HT1080 (cell line): ENCODE data around the gene TUBGCP4. TPM values are rescaled to one million over a fixed set of nuclear protein-coding genes. Genes with fewer than 3 reads are reported as not detected.

ENCODE experiments used
- DNase-seq: peaks from one replicate; pipeline ENCODE4 v3.0.0-alpha.2; 2015; ENCODE audit warnings: low read depth
- total RNA-seq: library from RNA; depleted of rRNA; stranded (reverse); fragments of >200 nt; shearing (Covaris generic); gene quantifications from 2 replicates; pipeline ENCODE4 v1.2.3, GENCODE V29; 2014

Gene TUBGCP4
- total RNA-seq, 1 experiment from 2014 or later, result 23.4 TPM

DNA sequence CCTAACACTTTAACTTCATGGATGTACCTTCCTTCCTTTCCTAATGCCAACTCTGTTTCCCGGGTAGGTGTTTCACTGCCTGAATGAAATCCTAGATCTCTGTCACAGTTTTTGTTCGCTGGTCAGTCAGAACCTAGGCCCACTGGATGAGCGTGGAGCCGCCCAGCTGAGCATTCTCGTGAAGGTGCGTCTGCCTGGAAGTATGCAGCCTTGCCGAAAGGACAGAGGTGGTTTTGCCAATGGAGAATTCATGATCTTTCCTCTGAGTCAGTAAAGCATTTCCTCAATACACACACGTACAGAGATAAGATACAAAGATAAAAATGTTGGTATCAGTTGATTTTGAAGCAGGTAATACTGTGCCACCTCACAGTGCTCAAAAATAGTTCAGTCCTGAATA, 32.7 kb downstream of the TUBGCP4 start:
- DNase-seq, result no peak

- no peak for DNase-seq
Observed at GRCh38 chr15:43404130-43404529, 33.2 kb downstream of the TUBGCP4 start.

DNA sequence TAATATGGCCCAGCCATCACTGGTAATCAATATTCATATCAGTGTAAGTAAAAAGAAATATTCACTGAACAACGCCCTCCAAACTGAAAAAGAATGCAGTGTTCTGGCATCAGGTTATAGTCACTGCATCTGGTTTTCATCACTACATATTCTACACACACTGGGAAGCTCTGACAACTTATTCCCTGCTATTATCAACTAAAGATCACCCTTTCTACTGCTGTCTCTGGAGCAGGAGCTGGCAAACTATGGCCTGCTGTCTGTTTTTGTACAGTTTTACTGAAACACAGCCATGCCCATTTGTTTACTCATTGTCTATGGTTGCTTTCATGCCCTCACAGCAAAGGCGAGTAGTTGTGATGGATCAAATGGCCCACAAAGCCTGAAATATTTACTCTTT, 35.3 kb downstream of the TUBGCP4 start:
- DNase-seq, result no peak

DNA sequence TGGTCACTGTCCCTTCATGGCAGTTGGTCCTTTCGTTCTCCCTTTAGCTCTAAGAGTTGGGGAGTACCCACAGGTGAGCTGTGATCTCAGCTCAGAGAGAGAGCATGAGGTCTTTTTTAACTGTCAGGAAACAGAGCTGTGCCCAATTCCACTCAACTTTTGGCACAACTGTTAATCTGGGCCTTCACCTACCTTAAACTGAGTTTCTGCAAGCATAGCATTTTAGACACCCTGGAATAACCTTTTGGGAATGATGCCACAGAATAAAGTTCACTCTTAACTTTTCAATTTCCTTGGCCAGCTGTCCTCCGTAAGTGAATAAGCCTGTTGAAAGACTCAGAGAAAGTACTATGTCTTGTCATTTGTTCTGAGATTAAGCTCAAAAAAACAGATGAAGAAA, 35.9 kb downstream of the TUBGCP4 start:
- no peak for DNase-seq

DNA sequence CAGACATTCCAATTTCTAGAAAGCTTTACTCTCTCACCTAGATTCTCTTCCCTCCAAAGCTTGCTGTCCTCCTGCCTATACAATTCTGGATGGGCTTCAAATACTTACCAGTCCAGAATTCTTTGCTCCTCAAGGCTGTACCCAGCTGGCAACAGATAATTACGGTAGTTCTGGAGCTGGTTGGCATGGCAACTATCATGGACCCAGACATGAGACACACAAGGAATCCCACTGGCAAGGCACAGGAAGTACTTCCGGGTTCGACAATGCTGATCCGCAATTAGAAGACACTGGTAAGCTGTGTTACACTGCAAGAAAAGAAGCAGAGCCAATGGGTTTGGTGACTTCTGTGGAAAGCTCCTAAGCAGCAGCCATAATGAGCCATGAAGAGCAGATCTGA, 37.9 kb downstream of the TUBGCP4 start:
- DNase-seq, result no peak

GRCh38 chr15:43410572-43411214, 39.8 kb downstream of the TUBGCP4 start:
- no peak for DNase-seq

GRCh38 chr15:43412096-43412495, 41.2 kb downstream of the TUBGCP4 start:
- DNase-seq, result no peak

GRCh38 chr15:43414196-43414595, 43.3 kb downstream of the TUBGCP4 start:
- DNase-seq, result no peak

GRCh38 chr15:43420435-43420834, 49.5 kb downstream of the TUBGCP4 start:
- no peak for DNase-seq

- no peak for DNase-seq
Observed at GRCh38 chr15:43420876-43421275, 50.0 kb downstream of the TUBGCP4 start.

GRCh38 chr15:43423793-43424192, 52.9 kb downstream of the TUBGCP4 start:
- DNase-seq, result peak; percentile 61

DNA sequence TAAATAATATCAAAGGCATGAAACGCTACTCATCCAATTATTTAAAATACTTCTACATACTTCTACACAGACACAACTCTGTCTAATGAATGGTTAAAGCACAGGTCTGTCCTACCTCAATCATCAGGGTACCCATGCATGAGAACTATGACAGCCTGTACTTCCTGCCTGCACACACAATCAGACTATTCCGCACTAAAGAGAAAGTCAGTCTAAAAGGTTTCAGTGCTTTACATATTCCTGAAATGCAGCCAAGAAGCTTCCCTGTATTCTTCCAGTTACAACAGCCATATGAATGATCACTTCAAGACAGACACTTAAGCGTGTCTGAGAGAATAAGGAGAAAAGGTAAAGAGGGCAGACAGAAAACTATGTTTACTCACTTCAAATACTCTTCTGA, 58.8 kb downstream of the TUBGCP4 start:
- no peak for DNase-seq

- DNase-seq, result no peak
Observed at GRCh38 chr15:43433165-43433564, 62.3 kb downstream of the TUBGCP4 start.

DNA sequence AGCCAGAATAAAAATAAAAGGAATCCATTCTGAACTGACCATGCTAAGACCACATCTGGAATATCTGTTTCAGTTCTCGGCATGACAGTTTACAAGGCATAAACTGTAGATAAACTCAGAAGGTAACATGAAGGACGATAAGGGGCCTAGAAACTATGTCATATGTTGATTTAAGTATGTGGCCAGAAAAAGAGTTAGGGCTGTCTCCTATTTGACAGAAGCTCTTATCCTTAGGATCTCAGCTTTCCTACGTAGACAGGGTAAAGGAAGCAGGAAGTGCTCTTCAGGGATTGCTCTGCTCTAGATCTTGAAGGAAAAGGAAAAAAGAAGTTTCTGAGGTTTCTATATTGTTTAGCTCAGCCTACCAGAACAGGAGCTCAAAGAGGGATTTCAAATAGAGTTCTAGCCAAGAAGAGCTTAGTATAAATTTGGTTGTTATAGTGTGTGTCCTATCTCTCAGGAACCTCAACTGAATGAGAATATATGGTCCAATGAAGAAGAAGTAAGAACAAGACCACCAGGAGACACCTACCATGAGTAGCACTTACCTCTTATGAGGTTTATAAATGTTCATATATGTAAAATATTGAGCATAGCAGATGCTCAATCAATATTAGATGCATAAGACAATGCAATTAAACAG, 62.9 kb downstream of the TUBGCP4 start:
- DNase-seq, result no peak

- no peak for DNase-seq
Observed at GRCh38 chr15:43434446-43434845, 63.5 kb downstream of the TUBGCP4 start.

DNA sequence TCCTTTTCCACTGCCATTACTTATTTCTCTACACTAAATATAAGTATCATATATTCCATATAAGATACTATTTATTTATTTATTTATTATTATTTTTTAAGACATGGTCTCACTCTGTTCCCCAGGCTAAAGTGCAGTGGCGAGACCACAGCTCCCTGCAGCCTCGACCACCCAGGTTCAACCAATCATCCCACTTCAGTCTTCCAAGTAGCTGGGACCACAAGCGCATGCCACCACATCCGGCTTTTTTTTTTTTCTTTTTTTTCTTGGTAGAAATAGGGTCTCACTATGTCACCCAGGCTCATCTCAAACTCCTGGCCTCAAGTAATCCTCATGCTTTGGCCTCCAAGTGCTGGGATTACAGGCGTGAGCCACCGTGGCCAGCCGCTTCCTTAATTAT, 65.5 kb downstream of the TUBGCP4 start:
- DNase-seq, result no peak

GRCh38 chr15:43439268-43439667, 68.4 kb downstream of the TUBGCP4 start:
- no peak for DNase-seq

GRCh38 chr15:43440721-43441281, 69.9 kb downstream of the TUBGCP4 start:
- peak; percentile 96 for DNase-seq

DNA sequence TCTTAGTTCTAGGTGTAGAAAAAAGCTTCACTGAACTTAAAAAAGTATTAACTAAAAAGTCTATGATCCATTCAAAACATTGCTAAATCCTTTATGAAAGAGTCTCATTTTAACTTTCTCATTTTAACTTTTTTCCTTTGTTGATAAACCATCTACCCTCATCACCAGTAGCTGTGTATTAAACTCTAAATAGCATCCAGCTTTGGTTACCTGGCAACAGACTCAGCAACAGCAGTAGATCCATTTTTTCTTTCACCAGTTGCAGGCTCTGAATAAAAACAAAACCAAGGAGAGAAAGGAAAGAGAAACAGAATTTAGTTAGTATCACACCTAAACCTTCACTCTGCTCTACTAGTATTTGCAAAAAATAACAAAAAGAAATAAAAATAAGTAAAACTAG, 70.4 kb downstream of the TUBGCP4 start:
- peak; percentile 34 for DNase-seq

- DNase-seq, result no peak
Observed at GRCh38 chr15:43446344-43446743, 75.4 kb downstream of the TUBGCP4 start.

- no peak for DNase-seq
Observed at GRCh38 chr15:43449981-43450380, 79.1 kb downstream of the TUBGCP4 start.
